HG03060 (cell line): ENCODE data around the gene NUBPL.
"Not testable (repeated sequence)": the region's sequence is repeated elsewhere in the genome, so short reads cannot be mapped to it uniquely, and the experiment has no call there.

Experiments
- ATAC-seq: cut with Tn5 transposase; IDR thresholded peaks from one replicate; pipeline ENCODE4 v1.9.1; 2021; ENCODE audit warnings: low read depth, moderate number of reproducible peaks; ENCODE audit not compliant: unreplicated experiment

The NUBPL gene

GRCh38 chr14:31576949-31577348 lies 15.7 kb downstream of the NUBPL start:
- no peak for ATAC-seq

- no peak for ATAC-seq
Measured at GRCh38 chr14:31578266-31578665, 17.1 kb downstream of the NUBPL start.

- ATAC-seq, result no peak
Measured at GRCh38 chr14:31578792-31579501, 17.7 kb downstream of the NUBPL start.

- no peak for ATAC-seq
Measured at GRCh38 chr14:31580234-31580633, 19.0 kb downstream of the NUBPL start.

GRCh38 chr14:31582286-31582691 lies 21.1 kb downstream of the NUBPL start:
- ATAC-seq, result no peak

GRCh38 chr14:31582836-31583452 lies 21.7 kb downstream of the NUBPL start:
- ATAC-seq, result no peak

GRCh38 chr14:31590206-31590605 lies 29.0 kb downstream of the NUBPL start:
- no peak for ATAC-seq

GRCh38 chr14:31592122-31592521 lies 30.9 kb downstream of the NUBPL start:
- no peak for ATAC-seq

- no peak for ATAC-seq
Measured at GRCh38 chr14:31592631-31593030, 31.4 kb downstream of the NUBPL start.

GRCh38 chr14:31596342-31597095 lies 35.3 kb downstream of the NUBPL start:
- ATAC-seq, result no peak

- no peak for ATAC-seq
Measured at GRCh38 chr14:31605702-31606101, 44.5 kb downstream of the NUBPL start.

- no peak for ATAC-seq
Measured at GRCh38 chr14:31611778-31612433, 50.7 kb downstream of the NUBPL start.

GRCh38 chr14:31613188-31613587 lies 52.0 kb downstream of the NUBPL start:
- no peak for ATAC-seq

GRCh38 chr14:31618884-31619283 lies 57.7 kb downstream of the NUBPL start:
- ATAC-seq, result not testable (repeated sequence)

- ATAC-seq, result no peak
Measured at GRCh38 chr14:31619440-31619839, 58.2 kb downstream of the NUBPL start.

- ATAC-seq, result not testable (repeated sequence)
Measured at GRCh38 chr14:31620898-31621297, 59.7 kb downstream of the NUBPL start.

- no peak for ATAC-seq
Measured at GRCh38 chr14:31622060-31622459, 60.9 kb downstream of the NUBPL start.

- ATAC-seq, result not testable (repeated sequence)
Measured at GRCh38 chr14:31652900-31653299, 91.7 kb downstream of the NUBPL start.

GRCh38 chr14:31657917-31658316 lies 96.7 kb downstream of the NUBPL start:
- ATAC-seq, result no peak

- ATAC-seq, result no peak
Measured at GRCh38 chr14:31659278-31659677, 98.1 kb downstream of the NUBPL start.

- ATAC-seq, result no peak
Measured at GRCh38 chr14:31660191-31660590, 99.0 kb downstream of the NUBPL start.
